ENCODE measurements around the gene KRT24.

Gene KRT24

DNA sequence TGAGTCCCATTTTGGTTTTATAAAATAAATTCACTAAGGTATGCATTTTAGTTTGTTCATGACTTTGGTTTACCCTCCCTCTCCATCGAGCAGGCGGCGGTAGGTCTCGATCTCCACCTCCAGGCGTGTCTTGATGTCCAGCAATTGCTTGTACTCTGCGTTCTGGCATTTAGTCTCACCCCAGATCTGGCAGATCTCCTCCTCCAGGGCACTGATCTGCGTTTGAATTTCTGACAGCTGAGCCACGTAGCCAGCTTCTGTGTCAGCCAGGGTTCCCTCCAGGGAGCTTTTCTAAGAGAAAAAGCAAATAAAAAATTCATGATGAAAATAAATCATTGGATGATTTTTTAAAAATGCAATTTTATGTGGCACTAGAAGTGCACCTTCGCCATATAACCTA, 4.2 kb downstream of the KRT24 start:
- TF ChIP-seq CTCF (IDR thresholded peaks at IDR 0.05; ENCODE audit: extremely low read depth, insufficient read depth, missing control alignments), result no peak
- DNase-seq (ENCODE audit: low spot score), result no peak
- in situ Hi-C loops (cut with MboI; ENCODE audit: low pct_unique_long_range_greater_than_20kb, low sequenced_read_pairs, unreplicated experiment), result no loop called here

- in situ Hi-C loops (cut with MboI; ENCODE audit: low pct_unique_long_range_greater_than_20kb, low sequenced_read_pairs, unreplicated experiment), result no loop called here
- TF ChIP-seq CTCF (IDR thresholded peaks at IDR 0.05; ENCODE audit: extremely low read depth, insufficient read depth, missing control alignments), result no peak
- no peak for DNase-seq (ENCODE audit: low spot score)
Measured at GRCh38 chr17:40697297-40697696, 6.3 kb downstream of the KRT24 start.

DNA sequence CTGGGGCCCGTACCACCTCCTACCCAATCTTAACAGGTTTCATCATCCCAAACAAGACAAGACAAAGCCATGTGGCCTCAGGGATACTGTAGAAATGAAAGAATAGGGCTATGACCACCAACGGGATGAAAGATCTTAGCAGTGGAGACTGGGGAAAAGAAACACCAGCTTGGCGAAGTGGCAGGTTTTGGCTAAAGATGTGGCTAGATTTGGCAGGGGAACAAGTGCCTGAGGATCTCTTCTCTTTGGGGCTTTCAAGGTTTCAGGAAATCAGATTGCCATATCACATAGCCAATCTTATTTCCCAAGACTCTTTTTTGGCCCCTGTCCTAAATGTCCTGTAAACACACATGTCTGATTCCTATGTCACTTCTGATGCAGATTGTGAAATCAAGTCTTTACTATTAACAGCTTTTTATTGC, 6.9 kb downstream of the KRT24 start:
- DNase-seq (ENCODE audit: low spot score), result no peak
- TF ChIP-seq CTCF (IDR thresholded peaks at IDR 0.05; ENCODE audit: extremely low read depth, insufficient read depth, missing control alignments), result no peak
- in situ Hi-C loops (cut with MboI; ENCODE audit: low pct_unique_long_range_greater_than_20kb, low sequenced_read_pairs, unreplicated experiment), result no loop called here

- TF ChIP-seq CTCF (IDR thresholded peaks at IDR 0.05; ENCODE audit: extremely low read depth, insufficient read depth, missing control alignments), result no peak
- in situ Hi-C loops (cut with MboI; ENCODE audit: low pct_unique_long_range_greater_than_20kb, low sequenced_read_pairs, unreplicated experiment), result no loop called here
- DNase-seq (ENCODE audit: low spot score), result no peak
Measured at GRCh38 chr17:40695874-40696472, 7.6 kb downstream of the KRT24 start.

DNA sequence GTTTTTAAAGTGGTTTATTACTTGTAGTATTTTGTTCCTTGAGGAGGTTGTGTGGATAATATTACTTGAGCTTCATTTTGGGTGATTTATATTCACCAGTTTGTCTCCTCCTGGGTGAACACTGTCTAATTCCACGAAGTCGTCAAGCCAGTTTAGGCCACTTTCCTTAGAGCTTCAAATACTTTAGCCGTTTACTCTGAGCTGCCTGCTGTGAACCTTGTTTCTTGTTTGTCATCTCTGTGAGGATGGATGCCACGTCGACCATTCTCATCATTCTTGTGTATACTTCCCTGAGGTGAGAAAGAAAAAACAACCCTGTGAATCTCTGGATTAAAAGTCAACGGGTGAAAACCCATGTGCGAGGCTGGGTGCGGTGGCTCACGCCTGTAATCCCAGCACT, 9.0 kb downstream of the KRT24 start:
- in situ Hi-C loops (cut with MboI; ENCODE audit: low pct_unique_long_range_greater_than_20kb, low sequenced_read_pairs, unreplicated experiment), result no loop called here
- TF ChIP-seq CTCF (IDR thresholded peaks at IDR 0.05; ENCODE audit: extremely low read depth, insufficient read depth, missing control alignments), result no peak
- DNase-seq (ENCODE audit: low spot score), result no peak

DNA sequence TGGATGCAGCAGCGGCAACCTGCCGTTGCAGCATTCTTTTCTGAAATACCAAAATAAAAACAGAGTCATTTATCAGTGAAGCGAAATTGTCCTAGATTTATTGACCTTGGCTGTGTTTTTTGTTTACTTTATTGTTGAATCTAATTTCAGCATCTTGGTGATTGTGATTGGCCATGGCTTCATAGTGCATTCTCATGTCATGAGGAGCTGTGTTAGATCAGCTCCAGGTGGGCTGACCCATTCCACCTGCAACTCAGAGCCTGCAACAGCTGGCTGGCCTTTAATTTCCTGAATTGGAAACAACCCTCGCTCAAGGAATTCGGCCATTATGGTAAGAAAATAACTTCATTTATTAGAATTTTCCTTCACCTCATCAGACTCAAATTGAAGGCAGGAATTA, 16.4 kb downstream of the KRT24 start:
- TF ChIP-seq CTCF (IDR thresholded peaks at IDR 0.05; ENCODE audit: extremely low read depth, insufficient read depth, missing control alignments), result no peak
- in situ Hi-C loops (cut with MboI; ENCODE audit: low pct_unique_long_range_greater_than_20kb, low sequenced_read_pairs, unreplicated experiment), result no loop called here
- DNase-seq (ENCODE audit: low spot score), result no peak

GRCh38 chr17:40686192-40686591, 17.4 kb downstream of the KRT24 start:
- in situ Hi-C loops (cut with MboI; ENCODE audit: low pct_unique_long_range_greater_than_20kb, low sequenced_read_pairs, unreplicated experiment), result no loop called here
- no peak for DNase-seq (ENCODE audit: low spot score)

More at GRCh38 chr17:40686192-40686591, 17.4 kb downstream of the KRT24 start:
- no peak for TF ChIP-seq CTCF (IDR thresholded peaks at IDR 0.05; ENCODE audit: extremely low read depth, insufficient read depth, missing control alignments)
